Left kidney (tissue), 2 donors: ENCODE measurements around the gene NUP35. TPM values are rescaled to one million over a fixed set of nuclear protein-coding genes. Genes with fewer than 3 reads are reported as not detected.

Source experiments
- DNase-seq: peaks from one replicate; pipeline ENCODE4 v3.0.0-alpha.2; 2013
- polyA plus RNA-seq: library from polyadenylated mRNA; unstranded; fragments of 120-200 nt; gene quantifications from one replicate; pipeline ENCODE4 v1.2.1, GENCODE V29; 2013; ENCODE audit not compliant: insufficient read length

NUP35 gene
- polyA plus RNA-seq, 1 donor: 26.7 TPM

DNA sequence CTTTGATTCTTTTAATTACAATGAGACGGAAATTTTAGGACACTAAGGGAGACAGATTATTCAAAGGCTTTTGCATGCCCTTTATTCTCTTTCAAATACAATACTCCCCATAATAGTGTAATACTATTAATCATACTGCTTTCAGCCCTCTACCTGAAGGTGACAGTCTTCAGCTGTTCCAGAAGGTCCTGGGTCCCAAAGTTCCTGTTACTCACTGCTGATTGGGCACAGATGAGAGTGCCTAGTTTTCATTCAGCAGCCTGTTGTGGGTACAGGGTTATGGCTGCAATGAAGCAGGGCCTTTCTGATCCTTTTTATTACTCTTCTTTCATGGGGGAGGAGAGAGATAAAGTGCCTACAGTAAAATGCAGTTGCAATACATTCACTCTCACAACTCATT, 80.2 kb downstream of the NUP35 start:
- DNase-seq: no peak

DNA sequence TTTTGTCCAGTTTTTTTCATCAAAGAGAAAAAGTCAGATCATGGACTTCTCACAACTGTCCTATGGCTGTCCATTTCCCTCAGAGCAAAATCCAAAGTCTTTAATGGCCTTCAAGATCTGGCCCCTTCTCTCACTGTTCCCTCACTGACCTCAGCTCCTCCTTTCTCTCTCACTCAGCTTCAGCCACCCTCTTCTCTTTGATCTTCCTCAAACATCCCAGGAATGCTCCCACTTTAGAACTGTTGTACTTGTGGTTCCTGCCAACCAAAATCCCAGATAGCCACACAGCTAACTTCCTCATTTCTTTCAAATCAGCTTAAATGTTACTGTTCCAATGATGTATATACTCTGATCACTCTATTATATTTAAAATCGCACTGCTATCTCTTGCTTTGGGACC, 82.9 kb downstream of the NUP35 start:
- no peak for DNase-seq

DNA sequence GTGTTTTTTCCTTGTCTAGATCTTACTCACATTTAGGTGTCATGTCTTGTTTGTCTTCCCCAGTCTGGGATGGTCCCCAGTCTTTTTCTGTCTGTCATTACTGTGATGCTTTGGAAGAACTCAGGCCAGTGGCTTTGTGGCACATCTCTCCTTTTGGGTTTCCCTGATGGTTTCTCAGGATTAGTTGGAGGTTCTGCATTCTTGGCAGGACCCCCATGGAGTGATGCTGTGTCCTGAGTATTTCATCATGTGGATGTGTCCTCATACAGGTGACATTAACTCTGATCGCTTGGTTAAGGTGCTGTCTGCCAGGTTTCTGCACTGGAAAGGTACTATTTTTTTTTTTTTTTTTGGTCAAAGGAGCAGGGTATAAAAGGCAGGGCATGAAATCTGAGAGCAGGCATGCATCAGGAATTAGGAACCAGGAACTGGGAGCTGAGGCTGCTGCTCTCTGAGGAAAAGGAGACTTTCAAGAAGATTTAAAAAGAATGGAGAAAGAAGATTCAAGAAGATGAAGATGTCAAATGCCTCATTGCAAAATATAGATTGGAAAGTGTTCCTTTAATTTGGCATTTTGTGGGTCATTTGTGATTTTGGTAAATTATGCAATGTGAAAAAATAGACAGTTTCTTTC, 85.3 kb downstream of the NUP35 start:
- DNase-seq: no peak

Other genes with a start within 250 kb of the NUP35 start
- 145 TPM for gene NCKAP1, start 86.0 kb upstream of the NUP35 start, polyA plus RNA-seq
- gene DUSP19, start 45.7 kb upstream of the NUP35 start, polyA plus RNA-seq: 5.2 TPM